Testis (tissue), 2 donors: ENCODE results near the gene CDCP1.

ENCODE experiments used
- POLR2A ChIP-seq: fragments of 450-650 bp; IDR thresholded peaks from one replicate; pipeline ENCODE4 v1.6.1; 2017; ENCODE audit warnings: antibody characterized with exemption, mild to moderate bottlenecking, moderate library complexity
- TF ChIP-seq, protein P1 (sequence below), 3 experiments: fragments of 450-650 bp in 2 of 3; fragments of 200-600 bp in 1 of 3; sonication (generic) in 1 of 3; IDR thresholded peaks; one replicate each; pipeline ENCODE4 v1.5.1; 2016 to 2019; ENCODE audit warnings: antibody characterized with exemption in 3 of 3, mild to moderate bottlenecking in 2 of 3, moderate library complexity in 1 of 3

DNA sequence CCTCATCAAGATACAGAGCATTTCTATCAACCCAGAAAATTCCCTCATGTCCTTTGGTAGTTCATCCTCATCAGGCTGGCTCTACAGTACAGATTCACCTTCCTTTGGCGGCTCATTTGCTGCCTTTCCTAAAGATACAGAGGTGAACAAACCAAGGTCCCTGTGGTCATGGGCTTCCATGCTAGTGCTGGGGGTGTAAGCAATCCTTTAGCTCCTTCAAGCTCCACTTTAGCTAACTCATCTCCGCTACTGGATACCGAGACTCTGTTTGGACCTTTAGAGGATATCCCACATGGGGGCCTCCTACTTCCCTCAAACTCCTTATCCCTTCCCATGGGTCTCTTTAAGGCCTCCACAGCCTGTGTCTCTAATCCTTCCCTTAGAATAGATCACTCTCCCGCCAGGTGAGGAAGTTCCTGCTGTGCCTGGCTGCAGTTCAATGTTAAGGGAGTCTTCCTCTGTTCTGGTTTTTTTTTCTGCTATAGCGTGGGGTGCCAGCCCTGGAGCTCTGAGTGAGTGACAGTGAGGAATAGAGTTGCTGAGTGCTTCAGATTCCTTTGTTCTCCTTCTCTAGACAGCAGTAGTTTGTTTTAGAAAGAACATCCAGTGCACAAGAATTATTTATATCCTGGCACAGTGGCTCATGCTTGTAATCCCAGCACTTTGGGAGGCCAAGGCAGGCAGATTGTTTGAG is 89.4 kb downstream of the CDCP1 start:
- TF ChIP-seq, protein P1, sequence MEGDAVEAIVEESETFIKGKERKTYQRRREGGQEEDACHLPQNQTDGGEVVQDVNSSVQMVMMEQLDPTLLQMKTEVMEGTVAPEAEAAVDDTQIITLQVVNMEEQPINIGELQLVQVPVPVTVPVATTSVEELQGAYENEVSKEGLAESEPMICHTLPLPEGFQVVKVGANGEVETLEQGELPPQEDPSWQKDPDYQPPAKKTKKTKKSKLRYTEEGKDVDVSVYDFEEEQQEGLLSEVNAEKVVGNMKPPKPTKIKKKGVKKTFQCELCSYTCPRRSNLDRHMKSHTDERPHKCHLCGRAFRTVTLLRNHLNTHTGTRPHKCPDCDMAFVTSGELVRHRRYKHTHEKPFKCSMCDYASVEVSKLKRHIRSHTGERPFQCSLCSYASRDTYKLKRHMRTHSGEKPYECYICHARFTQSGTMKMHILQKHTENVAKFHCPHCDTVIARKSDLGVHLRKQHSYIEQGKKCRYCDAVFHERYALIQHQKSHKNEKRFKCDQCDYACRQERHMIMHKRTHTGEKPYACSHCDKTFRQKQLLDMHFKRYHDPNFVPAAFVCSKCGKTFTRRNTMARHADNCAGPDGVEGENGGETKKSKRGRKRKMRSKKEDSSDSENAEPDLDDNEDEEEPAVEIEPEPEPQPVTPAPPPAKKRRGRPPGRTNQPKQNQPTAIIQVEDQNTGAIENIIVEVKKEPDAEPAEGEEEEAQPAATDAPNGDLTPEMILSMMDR (IDR thresholded peaks at IDR 0.05) = no peak
- no peak for TF ChIP-seq POLR2A
